Measurements from ENCODE around the gene ANKUB1.

The ANKUB1 gene

DNA sequence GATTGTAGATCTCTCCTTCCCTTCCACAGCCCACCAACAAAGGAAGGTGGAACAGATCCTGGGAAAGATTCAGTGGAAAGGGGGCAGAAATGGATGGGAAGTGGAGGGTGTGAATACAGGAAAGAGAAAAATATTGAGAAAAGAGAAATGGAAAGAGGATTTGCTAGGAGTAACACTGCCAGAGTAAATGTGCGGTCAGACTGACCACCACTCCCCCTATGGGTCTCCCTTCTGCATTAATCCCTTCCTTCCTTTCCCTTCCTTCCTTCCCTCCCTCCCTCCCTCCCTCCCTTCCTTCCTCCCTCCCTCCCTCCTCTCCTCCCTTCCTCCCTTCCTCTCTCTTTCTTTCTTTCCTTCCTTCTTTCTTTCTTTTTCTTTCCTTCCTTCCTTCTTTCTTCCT is 28.1 kb downstream of the ANKUB1 start:
- Histone ChIP-seq H3K27me3 (ENCODE audit: insufficient read depth, low read depth) (no peaks in the 10 kb centered on the region), H3K4me2 (no peak overlapping the region), H3K4me3 (IDR thresholded peaks at IDR 0.05; ENCODE audit: insufficient read depth, low read depth, low read length) (no peak overlapping the region), H3K79me2 (ENCODE audit: insufficient read depth, low read depth) (no peaks in the 10 kb centered on the region), H2AFZ (ENCODE audit: low read depth) (no peak overlapping the region), H3K27ac (no peak overlapping the region), H4K20me1 (ENCODE audit: insufficient read depth) (no peaks in the 10 kb centered on the region), H3K36me3 (ENCODE audit: insufficient read depth) (no peaks in the 10 kb centered on the region), H3K9ac (no peak overlapping the region), H3K4me1 (ENCODE audit: low read depth, poor library complexity, severe bottlenecking) (no peaks in the 10 kb centered on the region)
- TF ChIP-seq, protein P1, sequence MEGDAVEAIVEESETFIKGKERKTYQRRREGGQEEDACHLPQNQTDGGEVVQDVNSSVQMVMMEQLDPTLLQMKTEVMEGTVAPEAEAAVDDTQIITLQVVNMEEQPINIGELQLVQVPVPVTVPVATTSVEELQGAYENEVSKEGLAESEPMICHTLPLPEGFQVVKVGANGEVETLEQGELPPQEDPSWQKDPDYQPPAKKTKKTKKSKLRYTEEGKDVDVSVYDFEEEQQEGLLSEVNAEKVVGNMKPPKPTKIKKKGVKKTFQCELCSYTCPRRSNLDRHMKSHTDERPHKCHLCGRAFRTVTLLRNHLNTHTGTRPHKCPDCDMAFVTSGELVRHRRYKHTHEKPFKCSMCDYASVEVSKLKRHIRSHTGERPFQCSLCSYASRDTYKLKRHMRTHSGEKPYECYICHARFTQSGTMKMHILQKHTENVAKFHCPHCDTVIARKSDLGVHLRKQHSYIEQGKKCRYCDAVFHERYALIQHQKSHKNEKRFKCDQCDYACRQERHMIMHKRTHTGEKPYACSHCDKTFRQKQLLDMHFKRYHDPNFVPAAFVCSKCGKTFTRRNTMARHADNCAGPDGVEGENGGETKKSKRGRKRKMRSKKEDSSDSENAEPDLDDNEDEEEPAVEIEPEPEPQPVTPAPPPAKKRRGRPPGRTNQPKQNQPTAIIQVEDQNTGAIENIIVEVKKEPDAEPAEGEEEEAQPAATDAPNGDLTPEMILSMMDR (conservative IDR thresholded peaks at IDR 0.05; ENCODE audit: low read depth, low read length): no peak

GRCh38 chr3:149763565-149764195 is 28.7 kb downstream of the ANKUB1 start:
- Histone ChIP-seq H2AFZ (ENCODE audit: low read depth) (no peak overlapping the region), H3K4me2 (no peak overlapping the region), H3K27ac (no peak overlapping the region), H3K4me1 (ENCODE audit: low read depth, poor library complexity, severe bottlenecking) (no peaks in the 10 kb centered on the region), H3K79me2 (ENCODE audit: insufficient read depth, low read depth) (no peaks in the 10 kb centered on the region), H4K20me1 (ENCODE audit: insufficient read depth) (no peaks in the 10 kb centered on the region), H3K27me3 (ENCODE audit: insufficient read depth, low read depth) (no peaks in the 10 kb centered on the region), H3K4me3 (IDR thresholded peaks at IDR 0.05; ENCODE audit: insufficient read depth, low read depth, low read length) (no peak overlapping the region), H3K9ac (no peak overlapping the region), H3K36me3 (ENCODE audit: insufficient read depth) (no peaks in the 10 kb centered on the region)
- TF ChIP-seq, protein P1 (conservative IDR thresholded peaks at IDR 0.05; ENCODE audit: low read depth, low read length): no peak

- H3K27ac ChIP-seq: no peak overlapping the region
- H3K4me2 ChIP-seq: no peak overlapping the region
- no peak overlapping the region for H3K9ac ChIP-seq
- H3K79me2 ChIP-seq (ENCODE audit: insufficient read depth, low read depth): peaks cover 13% of the 10 kb centered on the region; the same call in 1 of the 2 replicates
- H3K36me3 ChIP-seq (ENCODE audit: insufficient read depth): no peaks in the 10 kb centered on the region
- H3K27me3 ChIP-seq (ENCODE audit: insufficient read depth, low read depth): no peaks in the 10 kb centered on the region
- no peak overlapping the region for H3K4me3 ChIP-seq (IDR thresholded peaks at IDR 0.05; ENCODE audit: insufficient read depth, low read depth, low read length)
- peaks cover 25% of the 10 kb centered on the region for H3K4me1 ChIP-seq (ENCODE audit: low read depth, poor library complexity, severe bottlenecking)
- TF ChIP-seq, protein P1 (conservative IDR thresholded peaks at IDR 0.05; ENCODE audit: low read depth, low read length): no peak
- peak overlapping the region; percentile 94; the same call in 1 of the 2 replicates for H2AFZ ChIP-seq (ENCODE audit: low read depth)
- no peaks in the 10 kb centered on the region for H4K20me1 ChIP-seq (ENCODE audit: insufficient read depth)
These were observed 38.6 kb downstream of the ANKUB1 start for GRCh38 chr3:149753717-149754116.

GRCh38 chr3:149752788-149753136 is 39.6 kb downstream of the ANKUB1 start:
- peaks cover 25% of the 10 kb centered on the region for H3K4me1 ChIP-seq (ENCODE audit: low read depth, poor library complexity, severe bottlenecking)
- H3K4me3 ChIP-seq (IDR thresholded peaks at IDR 0.05; ENCODE audit: insufficient read depth, low read depth, low read length): no peak overlapping the region
- no peaks in the 10 kb centered on the region for H4K20me1 ChIP-seq (ENCODE audit: insufficient read depth)
- TF ChIP-seq, protein P1 (conservative IDR thresholded peaks at IDR 0.05; ENCODE audit: low read depth, low read length): no peak; the same call in none of the 2 replicates
- H2AFZ ChIP-seq (ENCODE audit: low read depth): peak overlapping the region; percentile 94
- no peaks in the 10 kb centered on the region for H3K27me3 ChIP-seq (ENCODE audit: insufficient read depth, low read depth)
- H3K4me2 ChIP-seq: peak overlapping the region; percentile 50
- peak overlapping the region; percentile 3; the same call in 1 of the 2 replicates for H3K27ac ChIP-seq
- H3K9ac ChIP-seq: peak overlapping the region; percentile 10; the same call in 1 of the 2 replicates
- H3K79me2 ChIP-seq (ENCODE audit: insufficient read depth, low read depth): peaks cover 13% of the 10 kb centered on the region; the same call in 1 of the 2 replicates
- no peaks in the 10 kb centered on the region for H3K36me3 ChIP-seq (ENCODE audit: insufficient read depth)

Measured in KMS-11 (cell line).